ENCODE data around the gene MAS1. TPM values are rescaled to one million over a fixed set of nuclear protein-coding genes. Genes with fewer than 3 reads are reported as not detected.

Gene MAS1
- polyA plus RNA-seq, 1 of the 3 experiments (the other 2 are of a cell fraction), result not detected

- Histone ChIP-seq H3K27me3 (ENCODE audit: insufficient read depth) (peaks cover 7% of the 10 kb centered on the region; the same call in 1 of the 2 replicates), H3F3A (replicated peaks; ENCODE audit: insufficient read depth) (no peaks in the 10 kb centered on the region), H3K9me3 (no peaks in the 10 kb centered on the region), H2AFZ (ENCODE audit: low read depth) (no peak overlapping the region), H3K4me2 (no peak overlapping the region), H3K9ac (no peak overlapping the region), H3K79me2 (ENCODE audit: insufficient read depth) (no peaks in the 10 kb centered on the region), H4K20me1 (ENCODE audit: insufficient read depth) (no peaks in the 10 kb centered on the region), H3K36me3 (replicated peaks in 1 of 2; ENCODE audit: control insufficient read depth in 1 of 2, insufficient read depth in 2 of 2, low read length in 1 of 2) (no peaks in the 10 kb centered on the region), H3K9me2 (no peaks in the 10 kb centered on the region), H3K4me1 (ENCODE audit: control insufficient read depth in 1 of 2, insufficient read depth in 2 of 2, low read depth in 1 of 2, low read length in 1 of 2) (no peaks in the 10 kb centered on the region), H3K4me3 (ENCODE audit: low read depth in 2 of 2, low read length in 1 of 2) (no peak overlapping the region), H3K27ac (ENCODE audit: low read depth in 2 of 2, low read length in 1 of 2) (no peak overlapping the region)
- 26% methylated on average over 5 of the region's 5 CpGs for WGBS (ENCODE audit: low lambda C conversion rate)
- TF ChIP-seq PBX3 (IDR thresholded peaks at IDR 0.05) (no peak), MEF2A (IDR thresholded peaks at IDR 0.05; ENCODE audit: borderline replicate concordance, low read depth) (no peak), JUND (IDR thresholded peaks at IDR 0.05) (no peak), USF1 (IDR thresholded peaks at IDR 0.05; ENCODE audit: borderline replicate concordance, low read depth) (no peak), RAD21 (IDR thresholded peaks at IDR 0.05; ENCODE audit: low read length) (no peak), FOXJ3 (CRISPR knock-in tag; IDR thresholded peaks at IDR 0.05) (no peak), SIN3A (IDR thresholded peaks at IDR 0.05; ENCODE audit: borderline replicate concordance, low read depth, low read length) (no peak), FOSL2 (IDR thresholded peaks at IDR 0.05; ENCODE audit: borderline replicate concordance, low read depth) (no peak), REST (IDR thresholded peaks at IDR 0.05; ENCODE audit: low read depth, low read length) (no peak), MXI1 (IDR thresholded peaks at IDR 0.05; ENCODE audit: low read depth, low read length) (no peak), RCOR1 (IDR thresholded peaks at IDR 0.05; ENCODE audit: low read length) (no peak), CTCF (IDR thresholded peaks at IDR 0.05) (no peak), CHD2 (IDR thresholded peaks at IDR 0.05; ENCODE audit: low read length, partially characterized antibody) (no peak), SMC3 (IDR thresholded peaks at IDR 0.05; ENCODE audit: low read depth, low read length) (no peak), TEAD4 (IDR thresholded peaks at IDR 0.05; ENCODE audit: borderline replicate concordance, insufficient read depth) (no peak), RXRA (IDR thresholded peaks at IDR 0.05; ENCODE audit: borderline replicate concordance, low read depth) (no peak), FOXM1 (IDR thresholded peaks at IDR 0.05; ENCODE audit: low read depth) (no peak), ELF1 (IDR thresholded peaks at IDR 0.05) (no peak)
- ChIA-PET CTCF (interaction anchor here (0.6 kb wide), 1 partner anchor 315 kb away, joined by 3 read pairs; no protein-coding TSS in a partner anchor), POLR2A (no interaction called here)
- no peak for DNase-seq
Measured at GRCh38 chr6:159877256-159877808, 13.5 kb upstream of the MAS1 start.
